HG03064 (cell line): ENCODE data around the gene CREBBP.
"Not testable (repeated sequence)": the region's sequence is repeated elsewhere in the genome, so short reads cannot be mapped to it uniquely, and the experiment has no call there.

Experiments
- ATAC-seq: cut with Tn5 transposase; IDR thresholded peaks from one replicate; pipeline ENCODE4 v1.9.1; 2021; ENCODE audit warnings: low read depth; ENCODE audit not compliant: unreplicated experiment

The CREBBP gene

GRCh38 chr16:3880623-3881498 lies at the start of gene CREBBP:
Gene CREBBP, minus strand, starts transcription at chr16:3880713. Its CDS starts 797 bp downstream, at chr16:3879916.
- ATAC-seq, result peak; percentile 60

- not testable (repeated sequence) for ATAC-seq
These were observed 46.6 kb upstream of the CREBBP start for GRCh38 chr16:3927147-3927546.

- no peak for ATAC-seq
These were observed 44.2 kb upstream of the CREBBP start for GRCh38 chr16:3924763-3925162.

GRCh38 chr16:3922241-3922640 lies 41.7 kb upstream of the CREBBP start:
- no peak for ATAC-seq

- ATAC-seq, result no peak
These were observed 39.7 kb upstream of the CREBBP start for GRCh38 chr16:3920206-3920605.

GRCh38 chr16:3919413-3919812 lies 38.9 kb upstream of the CREBBP start:
- ATAC-seq, result no peak

GRCh38 chr16:3915426-3916260 lies 35.1 kb upstream of the CREBBP start:
- no peak for ATAC-seq

- ATAC-seq, result no peak
These were observed 32.4 kb upstream of the CREBBP start for GRCh38 chr16:3912897-3913296.

GRCh38 chr16:3912373-3912772 lies 31.9 kb upstream of the CREBBP start:
- no peak for ATAC-seq

- ATAC-seq, result not testable (repeated sequence)
These were observed 31.2 kb upstream of the CREBBP start for GRCh38 chr16:3911741-3912140.

- no peak for ATAC-seq
These were observed 29.5 kb upstream of the CREBBP start for GRCh38 chr16:3909791-3910583.

GRCh38 chr16:3908951-3909437 lies 28.5 kb upstream of the CREBBP start:
- no peak for ATAC-seq

- ATAC-seq, result no peak
These were observed 27.1 kb upstream of the CREBBP start for GRCh38 chr16:3907586-3907985.

GRCh38 chr16:3906363-3906762 lies 25.9 kb upstream of the CREBBP start:
- ATAC-seq, result no peak

- no peak for ATAC-seq
These were observed 24.4 kb upstream of the CREBBP start for GRCh38 chr16:3904875-3905274.

GRCh38 chr16:3890091-3890490 lies 9.6 kb upstream of the CREBBP start:
- no peak for ATAC-seq

- ATAC-seq, result no peak
These were observed 8.5 kb upstream of the CREBBP start for GRCh38 chr16:3889059-3889458.

- ATAC-seq, result not testable (repeated sequence)
These were observed 5.5 kb upstream of the CREBBP start for GRCh38 chr16:3885999-3886398.

GRCh38 chr16:3884398-3884797 lies 3.9 kb upstream of the CREBBP start:
- no peak for ATAC-seq

- ATAC-seq, result no peak
These were observed 2.0 kb upstream of the CREBBP start for GRCh38 chr16:3882531-3882930.
